K562 (cell line): ENCODE data around the gene NENF. TPM values are rescaled to one million over a fixed set of nuclear protein-coding genes. Genes with fewer than 3 reads are reported as not detected.

ENCODE experiments used
- E2F1 ChIP-seq: sonication (generic); formaldehyde crosslinking; IDR thresholded peaks from 2 replicates; pipeline ENCODE4 v1.8.1; 2023; ENCODE audit warnings: mild to moderate bottlenecking, missing genetic modification reagents, moderate library complexity
- ESRRB ChIP-seq: fragments of 250-450 bp; sonication (Bioruptor Pico); IDR thresholded peaks from 2 replicates; pipeline ENCODE4 v1.5.0; 2020; ENCODE audit warnings: mild to moderate bottlenecking, moderate library complexity, borderline replicate concordance
- HMGXB4 ChIP-seq: sonication (generic); formaldehyde crosslinking; IDR thresholded peaks from 2 replicates; pipeline ENCODE4 v1.8.1; 2023; ENCODE audit warnings: mild to moderate bottlenecking, missing genetic modification reagents
- IFI16 ChIP-seq: fragments of 250-450 bp; sonication (Bioruptor Pico); IDR thresholded peaks from 2 replicates; pipeline ENCODE4 v2.1.2; 2022; ENCODE audit warnings: mild to moderate bottlenecking, inconsistent platforms
- KLF1 ChIP-seq: fragments of 450-650 bp; IDR thresholded peaks from 2 replicates; pipeline ENCODE4 v1.6.1; 2016; ENCODE audit warnings: missing genetic modification characterization, missing compliant biosample characterization
- KLF16 ChIP-seq: IDR thresholded peaks from 2 replicates; pipeline ENCODE4 v1.6.1; 2016; ENCODE audit warnings: antibody characterized with exemption
- MCM7 ChIP-seq, 2 experiments: fragments of 450-650 bp; IDR thresholded peaks; 2 replicates each; pipeline ENCODE4 v1.6.1; 2016 to 2018
- NCOA4 ChIP-seq: fragments of 450-650 bp; IDR thresholded peaks from 2 replicates; pipeline ENCODE4 v1.6.1; 2018; ENCODE audit warnings: mild to moderate bottlenecking; ENCODE audit not compliant: partially characterized antibody
- PPARD ChIP-seq: fragments of 250-450 bp; sonication (Bioruptor Pico); IDR thresholded peaks from 2 replicates; pipeline ENCODE4 v1.8.0; 2022; ENCODE audit warnings: inconsistent platforms, mild to moderate bottlenecking, moderate library complexity
- RCOR1 ChIP-seq, 2 experiments: IDR thresholded peaks; 2 replicates each; pipeline ENCODE4 v1.6.1; 2012; ENCODE audit warnings: low read depth in 2 of 2, low read length in 2 of 2, borderline replicate concordance in 1 of 2, improper control_type of control experiment in 1 of 2
- SMARCA4 ChIP-seq: fragments of 450-650 bp; IDR thresholded peaks from 2 replicates; pipeline ENCODE4 v1.6.1; 2016
- SNAPC5 ChIP-seq: fragments of 250-450 bp; sonication (Bioruptor Pico); IDR thresholded peaks from 2 replicates; pipeline ENCODE4 v1.8.0; 2021; ENCODE audit warnings: moderate library complexity, mild to moderate bottlenecking, inconsistent platforms
- TFE3 ChIP-seq: fragments of 450-650 bp; formaldehyde crosslinking; IDR thresholded peaks from 2 replicates; pipeline ENCODE4 v1.4.0; 2020; ENCODE audit warnings: mild to moderate bottlenecking, mixed read lengths
- YY1 ChIP-seq, 3 experiments: IDR thresholded peaks; 2 replicates each; pipeline ENCODE4 v1.6.1; 2011; ENCODE audit warnings: low read length in 2 of 3, mild to moderate bottlenecking in 2 of 3, moderate library complexity in 2 of 3, borderline replicate concordance in 1 of 3, control low read depth in 1 of 3, low read depth in 1 of 3; ENCODE audit not compliant: insufficient read depth in 3 of 3, insufficient replicate concordance in 2 of 3, control insufficient read depth in 1 of 3, insufficient read length in 1 of 3; ENCODE audit errors: extremely low read depth in 1 of 3
- ZBTB7A ChIP-seq: IDR thresholded peaks from 2 replicates; pipeline ENCODE4 v1.6.1; 2011; ENCODE audit warnings: low read depth, mild to moderate bottlenecking, low read length, moderate library complexity, borderline replicate concordance; ENCODE audit not compliant: control insufficient read depth
- ZNF311 ChIP-seq: fragments of 250-450 bp; sonication (Bioruptor Pico); IDR thresholded peaks from 2 replicates; pipeline ENCODE4 v1.4.0; 2020; ENCODE audit warnings: mild to moderate bottlenecking, moderate library complexity
- ZNF354B ChIP-seq: fragments of 250-450 bp; sonication (Bioruptor Pico); IDR thresholded peaks from 2 replicates; pipeline ENCODE4 v1.4.0; 2020
- ZNF408 ChIP-seq: fragments of 250-450 bp; sonication (Bioruptor Pico); IDR thresholded peaks from 2 replicates; pipeline ENCODE4 v1.4.0; 2020; ENCODE audit warnings: low read depth, mild to moderate bottlenecking, moderate library complexity
- ZNF740 ChIP-seq, 3 experiments: fragments of 200-800 bp in 1 of 3; sonication (Bioruptor generic) in 1 of 3; sonication (generic) in 1 of 3; formaldehyde crosslinking in 1 of 3; IDR thresholded peaks; 2 replicates each; pipeline versions ENCODE4 v1.6.1 to v1.8.0; 2016 to 2022; ENCODE audit warnings: mild to moderate bottlenecking in 2 of 3, missing compliant biosample characterization in 2 of 3, missing genetic modification characterization in 2 of 3, missing genetic modification reagents in 1 of 3
- polyA plus RNA-seq, 8 experiments: library from polyadenylated mRNA; depleted of rRNA in 4 of 8; stranded (reverse) in 5 of 8; unstranded in 3 of 8; fragments of >200 nt; fragmentation: Nextera tagmentation in 2 of 8; fragmentation: Illumina TruSeq in 1 of 8; extraction: Ambion mirVana in 2 of 8; extraction: Trizol in 1 of 8; gene quantifications; 2 replicates each; pipeline versions ENCODE4 v1.2.1 to v1.2.3, GENCODE V29; 2011 to 2014; ENCODE audit warnings: inconsistent platforms in 1 of 8, missing spikeins in 1 of 8
- total RNA-seq, 7 experiments: library from RNA; depleted of rRNA in 6 of 7; stranded (reverse); fragments of >200 nt in 6 of 7; fragmentation: Illumina TruSeq in 2 of 7; extraction: Trizol in 2 of 7; gene quantifications; 2 replicates each; pipeline versions ENCODE4 v1.2.1 to v1.2.3, GENCODE V29; 2011 to 2021; ENCODE audit warnings: low replicate concordance in 1 of 7

The NENF gene
- total and polyA plus RNA-seq, 9 of the 15 experiments (the other 6 are each of a cell fraction or from before 2014, with no cell fraction given): 6.1 to 100 (median 72.8) TPM

GRCh38 chr1:212477680-212478466 lies 45.2 kb downstream of the NENF start (continued):
- TF ChIP-seq YY1 (IDR thresholded peaks at IDR 0.05; ENCODE audit: borderline replicate concordance in 1 of 3, control insufficient read depth in 1 of 3, extremely low read depth in 1 of 3, insufficient read depth in 3 of 3, insufficient read length in 1 of 3, insufficient replicate concordance in 2 of 3, low read depth in 1 of 3, low read length in 2 of 3) (no peak), ESRRB (no peak), MCM7 (IDR thresholded peaks at IDR 0.05) (no peak), SMARCA4 (no peak), RCOR1 (IDR thresholded peaks at IDR 0.05; ENCODE audit: borderline replicate concordance in 1 of 2, low read depth in 2 of 2, low read length in 2 of 2) (no peak), ZNF408 (CRISPR knock-in tag) (no peak), TFE3 (CRISPR knock-in tag) (peak; percentile 79), IFI16 (peak; percentile 93), ZNF354B (CRISPR knock-in tag) (peak; percentile 93), ZNF311 (CRISPR knock-in tag) (peak; percentile 95), NCOA4 (no peak), ZNF740 (CRISPR knock-in tag; IDR thresholded peaks at IDR 0.05) (no peak), ZNF740 (tag; IDR thresholded peaks at IDR 0.05) (peak in 1 of 2 experiments; percentile 96; a peak in 2 of 4 replicates), E2F1 (CRISPR knock-in tag) (no peak), PPARD (CRISPR knock-in tag) (peak; percentile 90), SNAPC5 (CRISPR knock-in tag) (peak; percentile 73), KLF1 (tag) (peak; percentile 56; the same call in 1 of the 2 replicates), ZBTB7A (no peak), HMGXB4 (CRISPR knock-in tag) (0 out of 2 replicates have a peak, but pooled peaks have one; percentile 39), KLF16 (no peak)
